SK-N-SH (cell line): ENCODE results near the gene SPRYD3.

Experiments
- CHD2 ChIP-seq: fragments of 150-350 bp; IDR thresholded peaks from 2 replicates; pipeline ENCODE4 v1.6.1; 2018; ENCODE audit warnings: low read length; ENCODE audit not compliant: partially characterized antibody
- RAD21 ChIP-seq: IDR thresholded peaks from 2 replicates; pipeline ENCODE4 v1.6.1; 2012; ENCODE audit warnings: mild to moderate bottlenecking, low read length
- SIN3A ChIP-seq: IDR thresholded peaks from 2 replicates; pipeline ENCODE4 v1.6.1; 2012; ENCODE audit warnings: low read depth, mild to moderate bottlenecking, low read length, moderate library complexity, borderline replicate concordance
- TAF1 ChIP-seq: IDR thresholded peaks from 2 replicates; pipeline ENCODE4 v1.6.1; 2012; ENCODE audit warnings: low read depth, mild to moderate bottlenecking, low read length, moderate library complexity, borderline replicate concordance
- TF ChIP-seq, protein P1 (sequence below): fragments of 200-600 bp; sonication (generic); IDR thresholded peaks from 2 replicates; pipeline ENCODE4 v1.6.1; 2017; ENCODE audit warnings: antibody characterized with exemption, mild to moderate bottlenecking, moderate library complexity
- TF ChIP-seq, protein P2 (sequence below): fragments of 150-350 bp; IDR thresholded peaks from 2 replicates; pipeline ENCODE4 v1.6.1; 2016; ENCODE audit warnings: mild to moderate bottlenecking, low read depth, low read length

DNA sequence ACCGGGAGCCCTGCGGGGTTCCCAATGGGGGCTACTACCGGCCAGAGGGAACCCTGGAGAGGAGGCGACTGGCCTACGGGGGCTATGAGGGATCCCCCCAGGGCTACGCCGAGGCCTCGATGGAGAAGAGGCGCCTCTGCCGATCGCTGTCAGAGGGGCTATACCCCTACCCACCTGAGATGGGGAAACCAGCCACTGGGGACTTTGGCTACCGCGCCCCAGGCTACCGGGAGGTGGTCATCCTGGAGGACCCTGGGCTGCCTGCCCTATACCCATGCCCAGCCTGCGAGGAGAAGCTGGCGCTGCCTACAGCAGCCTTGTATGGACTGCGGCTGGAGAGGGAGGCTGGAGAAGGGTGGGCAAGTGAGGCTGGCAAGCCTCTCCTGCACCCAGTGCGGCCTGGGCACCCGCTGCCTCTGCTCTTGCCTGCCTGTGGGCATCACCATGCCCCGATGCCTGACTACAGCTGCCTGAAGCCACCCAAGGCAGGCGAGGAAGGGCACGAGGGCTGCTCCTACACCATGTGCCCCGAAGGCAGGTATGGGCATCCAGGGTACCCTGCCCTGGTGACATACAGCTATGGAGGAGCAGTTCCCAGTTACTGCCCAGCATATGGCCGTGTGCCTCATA lies 19.6 kb downstream of the SPRYD3 start:
- no peak for TF ChIP-seq CHD2
- no peak for TF ChIP-seq RAD21
- TF ChIP-seq, protein P1, sequence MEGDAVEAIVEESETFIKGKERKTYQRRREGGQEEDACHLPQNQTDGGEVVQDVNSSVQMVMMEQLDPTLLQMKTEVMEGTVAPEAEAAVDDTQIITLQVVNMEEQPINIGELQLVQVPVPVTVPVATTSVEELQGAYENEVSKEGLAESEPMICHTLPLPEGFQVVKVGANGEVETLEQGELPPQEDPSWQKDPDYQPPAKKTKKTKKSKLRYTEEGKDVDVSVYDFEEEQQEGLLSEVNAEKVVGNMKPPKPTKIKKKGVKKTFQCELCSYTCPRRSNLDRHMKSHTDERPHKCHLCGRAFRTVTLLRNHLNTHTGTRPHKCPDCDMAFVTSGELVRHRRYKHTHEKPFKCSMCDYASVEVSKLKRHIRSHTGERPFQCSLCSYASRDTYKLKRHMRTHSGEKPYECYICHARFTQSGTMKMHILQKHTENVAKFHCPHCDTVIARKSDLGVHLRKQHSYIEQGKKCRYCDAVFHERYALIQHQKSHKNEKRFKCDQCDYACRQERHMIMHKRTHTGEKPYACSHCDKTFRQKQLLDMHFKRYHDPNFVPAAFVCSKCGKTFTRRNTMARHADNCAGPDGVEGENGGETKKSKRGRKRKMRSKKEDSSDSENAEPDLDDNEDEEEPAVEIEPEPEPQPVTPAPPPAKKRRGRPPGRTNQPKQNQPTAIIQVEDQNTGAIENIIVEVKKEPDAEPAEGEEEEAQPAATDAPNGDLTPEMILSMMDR, result no peak
- TF ChIP-seq, protein P2, sequence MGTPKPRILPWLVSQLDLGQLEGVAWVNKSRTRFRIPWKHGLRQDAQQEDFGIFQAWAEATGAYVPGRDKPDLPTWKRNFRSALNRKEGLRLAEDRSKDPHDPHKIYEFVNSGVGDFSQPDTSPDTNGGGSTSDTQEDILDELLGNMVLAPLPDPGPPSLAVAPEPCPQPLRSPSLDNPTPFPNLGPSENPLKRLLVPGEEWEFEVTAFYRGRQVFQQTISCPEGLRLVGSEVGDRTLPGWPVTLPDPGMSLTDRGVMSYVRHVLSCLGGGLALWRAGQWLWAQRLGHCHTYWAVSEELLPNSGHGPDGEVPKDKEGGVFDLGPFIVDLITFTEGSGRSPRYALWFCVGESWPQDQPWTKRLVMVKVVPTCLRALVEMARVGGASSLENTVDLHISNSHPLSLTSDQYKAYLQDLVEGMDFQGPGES, result no peak
- TF ChIP-seq SIN3A, result no peak
- TF ChIP-seq TAF1, result no peak
